Heart left ventricle (tissue), 13 donors: ENCODE data around the gene CSN2.

Experiments used
- POLR2A ChIP-seq, 2 donors: fragments of 450-650 bp; IDR thresholded peaks; one replicate each; pipeline ENCODE4 v1.6.1; 2017; ENCODE audit warnings: antibody characterized with exemption in 2 of 2, mild to moderate bottlenecking in 2 of 2, moderate library complexity in 2 of 2
- TF ChIP-seq, protein P1 (sequence below), 12 donors: fragments of 200-600 bp; sonication (generic) in 4 of 12; IDR thresholded peaks; one replicate each; pipeline versions ENCODE4 v1.5.0 to v1.8.0; 2018 to 2022; ENCODE audit warnings: antibody characterized with exemption in 12 of 12, mild to moderate bottlenecking in 5 of 12
- donor health status: ischemic (EF 13 %, LVEDD 7.1; RV severe dilation, severe dysfunction).
- donor health status: DM: no; HTN: yes; CAD: no.
- donor health status: DM: no; HTN: no; CAD: no.
- donor health status: ischemic (EF 25% LVEDD 6.9; RV normal size, moderate dysfunction).
- donor health status: ischemic (EF 25% LVEDD 5.7; RV mildly dilated, moderate dysfunction).
- donor health status: ischemic (EF 35%, LVEDD 5.7; RV mildly dilated, moderate dysfunction).
- donor health status: nonischemic (EF 11% LVEDD 7.7; RV severe dilation, severe dysfunction).
- donor health status: DM: yes; HTN: yes; CAD: no.
- donor health status: PGD.
- donor health status: ischemic (EF 29% LVEDD 5.4; RV normal size, mild dysfunction).
- donor health status: nonischemic (EF 23%, LVEDD 6.1; RV moderate dilation, normal function).

DNA sequence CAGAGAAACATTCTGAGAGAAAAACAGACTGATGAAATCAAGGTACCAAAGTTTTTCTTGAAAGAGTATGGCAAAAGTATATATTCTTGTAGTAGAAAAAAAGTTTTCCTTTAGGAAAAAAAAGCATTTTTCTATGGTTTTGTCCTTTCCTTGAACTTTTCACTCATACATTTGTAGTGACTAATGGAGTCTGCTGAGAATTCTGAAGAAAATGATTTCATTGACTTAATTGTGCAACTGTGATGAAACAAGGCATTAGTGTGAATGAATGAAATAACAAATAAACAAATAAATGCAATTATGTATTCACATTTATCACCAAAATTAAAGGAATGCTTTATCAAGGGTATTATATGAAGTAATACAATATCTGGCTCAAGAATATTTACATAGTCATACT, 29.0 kb downstream of the CSN2 start:
- TF ChIP-seq, protein P1, sequence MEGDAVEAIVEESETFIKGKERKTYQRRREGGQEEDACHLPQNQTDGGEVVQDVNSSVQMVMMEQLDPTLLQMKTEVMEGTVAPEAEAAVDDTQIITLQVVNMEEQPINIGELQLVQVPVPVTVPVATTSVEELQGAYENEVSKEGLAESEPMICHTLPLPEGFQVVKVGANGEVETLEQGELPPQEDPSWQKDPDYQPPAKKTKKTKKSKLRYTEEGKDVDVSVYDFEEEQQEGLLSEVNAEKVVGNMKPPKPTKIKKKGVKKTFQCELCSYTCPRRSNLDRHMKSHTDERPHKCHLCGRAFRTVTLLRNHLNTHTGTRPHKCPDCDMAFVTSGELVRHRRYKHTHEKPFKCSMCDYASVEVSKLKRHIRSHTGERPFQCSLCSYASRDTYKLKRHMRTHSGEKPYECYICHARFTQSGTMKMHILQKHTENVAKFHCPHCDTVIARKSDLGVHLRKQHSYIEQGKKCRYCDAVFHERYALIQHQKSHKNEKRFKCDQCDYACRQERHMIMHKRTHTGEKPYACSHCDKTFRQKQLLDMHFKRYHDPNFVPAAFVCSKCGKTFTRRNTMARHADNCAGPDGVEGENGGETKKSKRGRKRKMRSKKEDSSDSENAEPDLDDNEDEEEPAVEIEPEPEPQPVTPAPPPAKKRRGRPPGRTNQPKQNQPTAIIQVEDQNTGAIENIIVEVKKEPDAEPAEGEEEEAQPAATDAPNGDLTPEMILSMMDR (IDR thresholded peaks at IDR 0.05): no peak
- TF ChIP-seq POLR2A (IDR thresholded peaks at IDR 0.05): no peak
